ENCODE results near the gene COX6B2. TPM values are rescaled to one million over a fixed set of nuclear protein-coding genes. Genes with fewer than 3 reads are reported as not detected.

COX6B2 gene
- total and polyA plus RNA-seq, 2 donors (not counting 3 experiments of a cell fraction or from before 2014, with no cell fraction given), result not detected

DNA sequence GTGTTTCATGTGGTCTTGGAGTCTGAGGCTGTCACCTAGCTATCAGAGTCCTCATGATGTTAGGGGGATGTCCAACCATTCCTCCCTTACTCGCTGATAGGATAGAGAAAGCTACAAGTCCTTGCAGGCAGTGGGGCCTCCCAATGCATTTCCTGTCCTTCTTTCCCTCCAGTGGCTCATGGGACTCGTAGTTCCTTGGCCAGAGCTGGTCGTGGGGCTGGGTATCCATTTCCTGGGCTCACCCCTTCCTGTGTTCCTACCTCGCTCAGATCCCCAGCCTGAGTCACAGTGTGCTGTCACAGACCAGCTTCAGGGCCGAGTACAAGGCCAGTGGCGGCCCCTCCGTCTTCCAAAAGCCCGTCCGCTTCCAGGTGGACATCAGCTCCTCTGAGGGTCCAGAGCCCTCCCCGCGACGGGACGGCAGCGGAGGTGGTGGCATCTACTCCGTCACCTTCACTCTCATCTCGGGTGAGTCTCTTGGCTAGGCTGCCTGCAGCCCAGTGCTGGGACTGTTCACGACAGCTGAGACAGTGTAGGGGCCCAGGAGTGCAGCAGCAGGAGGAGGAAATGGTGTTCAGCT is 48.4 kb downstream of the COX6B2 start:
- H3K9me3 ChIP-seq (replicated peaks; ENCODE audit: control insufficient read depth, insufficient read depth, low read length), result no peaks in the 10 kb centered on the region
- TF ChIP-seq EZH2 (IDR thresholded peaks at IDR 0.05; ENCODE audit: borderline replicate concordance, low read depth, low read length, severe bottlenecking) (no peak), FOS (IDR thresholded peaks at IDR 0.05; ENCODE audit: borderline replicate concordance, insufficient read depth, low read length) (no peak), GATA2 (IDR thresholded peaks at IDR 0.05; ENCODE audit: insufficient read depth, insufficient read length, low read depth, low read length) (no peak), JUN (IDR thresholded peaks at IDR 0.05; ENCODE audit: borderline replicate concordance, insufficient read depth, insufficient read length, low read depth) (no peak), CTCF (IDR thresholded peaks at IDR 0.05; ENCODE audit: extremely low read depth in 1 of 2, insufficient read depth in 1 of 2, low read depth in 1 of 2, low read length in 2 of 2) (no peak), POLR2A (IDR thresholded peaks at IDR 0.05; ENCODE audit: low read depth, low read length) (no peak), POLR2AphosphoS5 (IDR thresholded peaks at IDR 0.05; ENCODE audit: insufficient read depth, low read depth, low read length) (no peak), MYC (IDR thresholded peaks at IDR 0.05; ENCODE audit: low read depth, low read length) (no peak)
- TF ChIP-seq, protein P1, sequence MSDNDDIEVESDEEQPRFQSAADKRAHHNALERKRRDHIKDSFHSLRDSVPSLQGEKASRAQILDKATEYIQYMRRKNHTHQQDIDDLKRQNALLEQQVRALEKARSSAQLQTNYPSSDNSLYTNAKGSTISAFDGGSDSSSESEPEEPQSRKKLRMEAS (IDR thresholded peaks at IDR 0.05; ENCODE audit: insufficient read depth, insufficient read length), result no peak
- H3K27me3 ChIP-seq (ENCODE audit: control insufficient read depth in 2 of 2, insufficient read depth in 2 of 2, low read length in 2 of 2), result no peaks in the 10 kb centered on the region
- no peaks in the 10 kb centered on the region for H3K4me1 ChIP-seq (ENCODE audit: control insufficient read depth, extremely low read depth, insufficient read depth, low read length)
- ChIA-PET CTCF (interaction anchor here (0.6 to 1.4 kb wide), 3 partner anchors 78 to 165 kb away, joined by 3 to 7 read pairs (median 3); partner anchors contain the start of gene TMEM238), POLR2A (no interaction called here)
- no TSS peak for BruUV-seq (replicated peaks)
- H3K4me3 ChIP-seq (replicated peaks in 1 of 3; ENCODE audit: insufficient read depth in 1 of 3, low read depth in 1 of 3, low read length in 3 of 3), result no peak overlapping the region
- intact Hi-C loops (cut with micrococcal nuclease) (loop anchor here (1.0 kb wide), 1 partner anchor 33 kb away; the partner anchor contains the start of gene KMT5C), dilution Hi-C loops (cut with MboI; ENCODE audit: extremely low pct_ligation_motif_present, low sequenced_read_pairs) (no loop called here)
- no peaks in the 10 kb centered on the region for H3K36me3 ChIP-seq (ENCODE audit: control insufficient read depth in 2 of 2, extremely low read depth in 1 of 2, insufficient read depth in 2 of 2, low read length in 2 of 2)
- H4K20me1 ChIP-seq (replicated peaks; ENCODE audit: control insufficient read depth, extremely low read depth, insufficient read depth, low read length), result no peaks in the 10 kb centered on the region
- H3K9me1 ChIP-seq (replicated peaks; ENCODE audit: control insufficient read depth, extremely low read depth, insufficient read depth, low read length), result no peaks in the 10 kb centered on the region
- no peak overlapping the region for H3K9ac ChIP-seq (replicated peaks; ENCODE audit: extremely low read depth, insufficient read depth, low read length)
- no peak overlapping the region for H2AFZ ChIP-seq (ENCODE audit: low read depth, low read length)
- no peak overlapping the region for H3K27ac ChIP-seq (ENCODE audit: insufficient read depth, low read depth, low read length)
- H3K79me2 ChIP-seq (ENCODE audit: control insufficient read depth, insufficient read depth, low read length), result no peaks in the 10 kb centered on the region
- no peak overlapping the region for H3K4me2 ChIP-seq (ENCODE audit: insufficient read depth, low read length)
- DNase-seq (ENCODE audit: low read depth, low spot score) (no peak), FAIRE-seq (no peak)
